ENCODE data around the gene IGFBPL1.
"Not testable (repeated sequence)": the region's sequence is repeated elsewhere in the genome, so short reads cannot be mapped to it uniquely, and the experiment has no call there.

Gene IGFBPL1

DNA sequence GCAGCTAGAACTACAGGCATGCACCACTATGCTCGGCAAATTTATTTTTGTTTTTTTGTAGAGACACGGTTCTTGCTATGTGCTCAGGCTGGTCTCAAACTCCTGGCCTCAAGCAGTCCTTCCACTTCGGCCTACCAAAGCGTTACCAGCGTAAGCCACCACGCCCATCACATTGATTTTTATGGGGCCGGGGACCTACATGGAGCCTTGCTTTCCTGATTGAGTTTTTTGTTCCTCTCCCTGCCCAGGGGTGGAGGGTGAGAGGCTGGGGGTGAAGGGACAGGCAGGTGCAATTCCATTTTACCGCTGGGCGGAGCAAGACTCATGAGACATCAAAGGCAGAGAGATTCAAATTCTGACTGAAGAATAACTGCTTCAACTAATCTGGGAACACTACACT lies 29.8 kb downstream of the IGFBPL1 start:
- DNase-seq: no peak

DNA sequence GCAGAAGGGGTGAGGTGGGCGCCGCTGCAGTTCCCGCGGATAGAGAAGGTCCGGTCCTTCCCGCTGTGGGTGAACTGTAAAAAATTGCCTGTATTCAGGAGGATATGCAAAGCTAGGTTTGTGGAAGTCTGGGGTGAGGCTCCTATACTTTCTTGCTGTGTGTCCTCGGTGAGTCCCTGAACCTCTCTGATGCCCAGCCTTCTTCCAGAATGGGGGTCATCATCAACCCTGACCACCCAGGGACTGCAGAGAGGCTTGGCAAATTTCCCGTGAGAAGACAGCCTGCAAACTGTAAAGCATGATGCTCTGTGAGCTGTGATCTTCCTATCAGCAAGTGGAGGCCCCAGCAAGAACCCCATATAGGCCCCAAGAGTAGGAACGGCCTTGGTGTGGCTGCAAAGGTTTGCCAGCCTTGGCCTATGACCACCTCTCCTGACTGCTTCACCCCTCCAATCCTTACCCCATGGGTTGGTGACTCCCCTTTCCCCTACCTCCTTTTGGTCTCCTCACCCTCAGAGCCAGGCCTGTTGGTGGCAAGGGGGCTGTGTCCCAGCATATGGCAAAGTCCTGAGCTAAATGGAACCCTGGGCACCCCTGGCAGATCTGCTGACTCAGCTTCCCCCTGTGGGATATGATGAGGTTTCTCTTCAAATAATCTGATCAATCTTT lies 31.0 kb downstream of the IGFBPL1 start:
- DNase-seq: no peak

DNA sequence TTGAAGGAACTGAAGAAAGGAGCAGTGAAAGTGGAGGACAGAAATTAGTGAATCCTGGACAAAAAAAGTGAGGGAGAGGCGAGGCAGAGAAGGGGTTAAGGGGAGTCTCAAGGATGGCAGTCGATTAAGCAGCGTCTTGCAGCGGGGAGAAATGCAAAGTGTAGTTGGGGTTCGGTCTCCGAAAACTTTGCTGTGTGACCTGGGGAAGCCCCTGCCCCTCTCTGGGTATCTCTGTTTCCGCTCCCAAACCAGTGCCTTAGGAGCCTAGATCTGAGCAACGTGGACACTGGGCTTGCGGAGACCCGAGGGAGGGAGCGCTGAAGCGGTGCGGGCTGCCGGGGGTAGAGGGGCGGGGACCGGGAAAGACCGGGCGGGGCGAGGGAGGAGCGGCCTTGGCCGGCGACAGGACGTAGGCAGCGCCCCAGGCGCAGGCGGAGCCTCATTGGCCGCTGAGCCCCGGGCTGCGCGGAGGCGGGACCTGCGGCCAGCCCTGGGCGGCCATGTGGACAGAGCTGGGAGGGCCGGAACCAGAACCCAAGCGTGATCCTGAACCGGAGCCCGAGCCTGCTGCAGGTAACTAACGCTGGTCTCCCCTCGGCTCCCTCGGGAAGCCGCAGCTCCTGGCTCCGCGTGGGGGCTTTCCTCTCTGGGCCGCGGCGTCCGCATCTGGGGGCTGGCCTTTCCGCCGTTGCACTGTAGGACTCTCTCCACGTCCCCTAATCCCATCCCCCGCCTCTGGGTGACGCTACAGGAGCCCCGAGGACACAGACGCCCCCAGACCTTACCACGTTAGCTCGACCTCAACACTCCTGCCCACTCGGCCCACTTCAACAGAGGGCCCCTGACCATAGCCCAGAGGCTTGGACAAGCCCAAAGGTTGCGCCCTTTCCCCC lies 31.8 kb downstream of the IGFBPL1 start, which contains the start of gene ALDH1B1:
Gene ALDH1B1 (plus strand): TSS at position 468 of the 893 bp plus-strand sequence. CDS start 3,047 bp downstream, outside the sequence.
- peak; percentile 55 for DNase-seq

DNA sequence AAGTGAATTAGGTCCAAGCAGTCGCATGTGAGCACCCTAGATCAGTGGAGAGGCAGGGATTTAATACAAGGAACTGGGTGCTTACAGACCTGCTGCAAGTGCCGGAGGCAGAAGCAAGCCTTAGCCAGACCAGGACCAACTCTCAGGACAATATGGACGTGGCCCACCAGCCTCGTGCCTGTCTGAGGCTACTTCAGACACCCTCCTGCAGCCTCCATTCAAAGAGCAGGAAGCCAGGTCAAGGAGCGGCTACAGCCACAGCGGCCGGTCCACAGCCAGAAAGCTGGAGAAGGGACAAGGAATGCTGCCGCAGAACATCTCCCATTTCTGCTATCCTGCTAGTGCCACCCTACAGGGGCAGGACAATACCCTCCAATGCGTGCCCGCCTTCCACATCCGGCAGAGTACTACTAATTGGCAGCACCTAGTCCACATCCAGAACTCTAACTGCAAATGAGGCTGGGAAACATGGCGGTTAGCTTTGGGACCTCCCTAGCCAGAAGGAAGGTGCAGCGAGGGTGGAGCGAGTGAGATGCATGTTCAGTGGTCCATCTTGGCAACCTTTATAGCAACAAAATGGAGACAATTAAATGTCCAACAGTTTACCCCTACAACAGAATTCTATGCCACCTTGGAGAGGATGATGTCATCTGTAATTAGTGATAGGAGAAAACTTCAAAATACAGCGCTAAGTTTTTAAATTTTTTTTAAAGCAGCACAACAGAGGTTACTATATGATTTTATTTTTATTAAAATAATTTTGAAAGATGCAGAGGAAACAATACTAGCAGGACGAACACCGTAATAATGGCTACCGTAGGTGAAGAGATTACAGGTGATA lies 32.8 kb downstream of the IGFBPL1 start:
- no peak for DNase-seq

DNA sequence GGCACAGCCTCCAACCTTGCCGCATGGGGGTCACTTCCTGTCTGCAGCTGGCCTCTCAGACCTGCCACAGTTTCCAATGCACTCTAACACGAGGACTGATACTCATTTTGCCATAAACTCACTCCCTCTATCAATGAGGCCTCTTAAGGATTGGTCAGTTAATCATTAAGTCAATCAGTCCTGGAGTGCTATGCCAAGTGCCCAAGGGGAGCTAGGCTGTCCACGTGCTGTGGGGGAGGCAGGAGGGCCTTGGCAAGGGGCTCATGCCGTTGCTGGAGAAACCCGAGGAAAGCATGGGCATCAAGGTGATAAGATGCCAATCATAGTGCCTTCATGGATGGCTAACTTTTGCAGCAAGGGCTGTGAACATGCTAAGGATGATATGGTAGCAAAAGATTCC lies 33.4 kb downstream of the IGFBPL1 start:
- no peak for DNase-seq

DNA sequence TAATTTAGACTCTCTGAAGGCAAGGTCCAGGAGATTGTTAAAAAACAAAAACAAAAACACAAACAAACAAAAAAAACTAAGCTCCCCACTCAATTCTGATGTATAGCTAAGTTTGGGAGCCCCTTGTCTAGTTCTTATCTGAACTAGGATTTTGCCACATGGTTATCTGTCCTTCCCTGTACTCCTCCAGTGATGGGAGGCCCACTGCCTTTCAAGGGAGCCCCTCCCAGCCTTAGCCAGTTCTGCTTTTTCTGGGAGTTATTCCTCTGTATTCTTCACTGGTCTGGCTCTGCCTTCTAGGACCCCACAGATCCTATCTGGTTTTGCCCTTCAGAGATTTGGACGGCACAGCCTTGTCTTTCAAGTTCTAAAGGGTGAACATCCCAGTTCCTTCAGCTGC lies 33.8 kb downstream of the IGFBPL1 start:
- DNase-seq: no peak

DNA sequence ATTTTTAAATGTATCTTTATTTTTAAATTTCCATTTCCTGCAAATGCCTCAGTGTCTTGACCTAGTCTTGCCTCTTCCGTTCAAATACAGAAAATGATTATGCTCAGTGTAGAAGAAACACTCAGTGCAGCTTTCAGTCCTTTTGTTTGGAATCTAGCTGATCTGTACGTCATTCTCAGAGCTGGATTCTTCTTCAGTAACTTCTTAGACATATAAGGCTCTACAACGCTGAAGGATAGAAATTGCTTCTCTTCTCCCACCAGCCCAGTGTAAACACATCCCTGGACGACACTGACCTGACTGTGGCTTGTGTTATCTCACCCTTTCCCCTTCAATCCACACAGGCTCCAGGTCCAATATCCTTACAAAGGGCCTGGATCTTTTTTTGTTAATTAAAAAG lies 34.9 kb downstream of the IGFBPL1 start:
- DNase-seq: no peak

DNA sequence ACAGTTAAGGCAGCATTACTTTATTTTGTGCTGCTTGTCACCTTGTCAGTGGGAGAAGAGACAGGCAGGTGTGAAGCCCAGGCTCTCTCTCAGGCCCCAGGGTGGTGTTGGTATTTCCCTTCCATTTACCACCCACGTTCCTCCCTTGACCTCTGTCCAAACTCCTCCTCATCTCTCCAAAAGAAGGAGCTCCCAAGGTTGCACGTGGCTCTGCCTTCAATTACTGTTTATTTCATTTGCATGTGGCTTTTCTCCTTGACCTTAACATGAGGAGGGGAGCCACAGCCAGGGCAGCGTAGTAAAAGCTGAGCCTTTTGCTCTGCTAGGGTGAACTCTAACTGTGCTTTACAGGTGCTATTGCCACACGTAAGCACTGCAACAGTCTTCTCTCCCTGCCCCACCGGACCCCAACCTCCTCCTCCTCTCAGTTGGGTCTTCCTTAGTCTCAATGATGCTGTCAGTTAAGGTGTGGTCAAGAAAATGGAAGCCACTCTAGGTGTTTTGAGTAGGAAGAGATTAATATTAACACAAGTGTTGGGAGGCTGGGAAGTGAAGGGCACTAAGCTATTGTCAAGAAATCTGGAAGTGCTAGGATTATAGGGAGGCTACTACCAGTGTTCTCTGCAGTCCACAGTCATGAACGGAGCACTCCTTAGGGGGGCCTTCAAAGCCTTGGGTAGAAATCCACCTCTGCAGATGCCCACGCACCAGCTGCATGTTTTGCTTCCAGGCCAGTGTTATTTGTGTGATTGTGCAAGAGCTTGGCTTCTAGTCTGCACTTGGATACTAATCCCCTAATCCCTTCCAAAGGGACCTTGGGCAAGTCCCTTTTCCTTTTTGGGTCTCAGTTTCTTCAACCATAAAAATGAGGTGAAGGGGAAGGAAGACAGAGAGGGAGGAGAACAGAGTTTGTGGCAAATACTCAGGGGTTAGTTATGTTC lies 35.7 kb downstream of the IGFBPL1 start:
- no peak for DNase-seq

DNA sequence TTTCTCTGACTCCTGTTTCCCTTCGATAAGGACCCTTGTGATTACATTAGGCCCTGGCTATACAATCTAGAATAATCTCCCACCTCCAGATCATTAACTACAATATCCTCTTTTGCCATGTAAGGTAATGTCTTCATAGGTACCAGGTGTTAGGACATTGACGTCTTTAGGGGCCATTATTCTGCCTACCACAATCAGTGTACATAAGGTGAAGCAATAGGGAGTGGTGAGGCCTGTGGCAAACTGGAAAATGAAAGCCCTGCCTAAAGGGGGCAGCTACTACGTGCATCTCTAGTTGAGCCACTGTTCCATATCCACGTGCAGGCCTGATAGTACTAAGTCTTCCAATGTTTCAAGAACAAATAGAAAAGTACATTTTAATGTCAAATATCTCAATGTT lies 36.5 kb downstream of the IGFBPL1 start:
- DNase-seq: no peak

DNA sequence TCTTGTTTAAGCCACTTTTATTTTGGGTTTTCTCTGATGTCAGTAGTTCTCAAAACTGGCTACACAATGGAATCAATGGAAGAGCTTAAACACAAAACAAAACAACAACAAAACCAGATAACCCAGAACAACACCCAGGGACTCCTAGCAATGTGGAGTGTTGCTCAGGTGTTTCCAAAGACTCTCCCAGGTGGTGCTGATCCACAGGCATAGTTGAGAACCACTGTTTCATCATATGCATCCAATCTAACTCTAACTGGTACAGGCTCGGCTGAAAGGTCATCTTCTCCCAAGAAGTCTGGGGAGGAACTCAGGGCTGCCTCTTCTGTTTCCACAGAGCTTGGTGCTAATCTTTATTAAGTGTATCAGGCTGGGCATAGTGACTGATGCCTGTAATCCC lies 37.2 kb downstream of the IGFBPL1 start:
- DNase-seq: no peak

DNA sequence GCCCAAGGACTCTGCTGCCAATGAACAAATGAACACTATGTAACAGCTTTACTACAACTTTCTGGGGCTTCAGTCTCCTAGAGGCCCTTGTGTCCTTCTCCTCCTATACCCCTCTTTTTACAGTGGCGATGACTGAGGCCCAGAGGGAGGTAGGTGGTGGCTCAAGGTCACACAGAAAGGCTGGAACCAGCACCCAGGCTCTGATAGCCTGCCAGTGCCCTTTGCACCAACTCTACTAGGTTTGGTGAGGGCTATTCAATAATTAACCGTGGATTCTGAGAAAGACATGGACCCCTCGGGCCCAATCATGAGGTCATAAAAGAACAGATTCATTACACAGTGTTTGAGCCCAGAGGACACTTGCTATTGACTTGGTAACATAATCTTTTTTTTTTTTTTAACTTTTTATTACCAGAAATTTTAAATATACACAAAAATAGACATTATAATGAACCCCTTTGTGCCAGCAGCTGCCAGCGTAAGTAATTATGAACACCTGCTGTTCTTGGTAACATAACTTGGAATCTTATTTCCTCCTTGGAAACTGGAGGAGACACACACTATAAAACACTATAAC lies 37.8 kb downstream of the IGFBPL1 start:
- no peak for DNase-seq

DNA sequence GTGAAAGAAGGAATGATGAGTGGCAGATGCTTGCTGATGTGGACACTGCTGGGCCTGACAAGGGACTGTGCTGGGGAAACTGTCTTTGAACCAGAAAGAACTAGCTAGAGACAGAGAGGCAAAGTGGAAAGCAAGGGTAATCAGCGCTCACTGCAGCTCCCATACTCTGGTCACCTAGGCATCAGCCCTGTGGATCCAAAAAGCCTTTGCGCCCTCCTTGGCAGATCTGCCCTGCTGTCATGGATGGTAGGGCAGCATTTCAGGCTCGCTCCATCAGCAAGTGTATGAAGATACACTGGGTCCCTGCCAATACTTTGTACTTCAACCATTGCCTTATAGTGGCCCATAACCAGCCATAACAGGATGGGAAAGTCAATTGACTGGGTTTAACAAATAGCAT lies 38.4 kb downstream of the IGFBPL1 start:
- no peak for DNase-seq

DNA sequence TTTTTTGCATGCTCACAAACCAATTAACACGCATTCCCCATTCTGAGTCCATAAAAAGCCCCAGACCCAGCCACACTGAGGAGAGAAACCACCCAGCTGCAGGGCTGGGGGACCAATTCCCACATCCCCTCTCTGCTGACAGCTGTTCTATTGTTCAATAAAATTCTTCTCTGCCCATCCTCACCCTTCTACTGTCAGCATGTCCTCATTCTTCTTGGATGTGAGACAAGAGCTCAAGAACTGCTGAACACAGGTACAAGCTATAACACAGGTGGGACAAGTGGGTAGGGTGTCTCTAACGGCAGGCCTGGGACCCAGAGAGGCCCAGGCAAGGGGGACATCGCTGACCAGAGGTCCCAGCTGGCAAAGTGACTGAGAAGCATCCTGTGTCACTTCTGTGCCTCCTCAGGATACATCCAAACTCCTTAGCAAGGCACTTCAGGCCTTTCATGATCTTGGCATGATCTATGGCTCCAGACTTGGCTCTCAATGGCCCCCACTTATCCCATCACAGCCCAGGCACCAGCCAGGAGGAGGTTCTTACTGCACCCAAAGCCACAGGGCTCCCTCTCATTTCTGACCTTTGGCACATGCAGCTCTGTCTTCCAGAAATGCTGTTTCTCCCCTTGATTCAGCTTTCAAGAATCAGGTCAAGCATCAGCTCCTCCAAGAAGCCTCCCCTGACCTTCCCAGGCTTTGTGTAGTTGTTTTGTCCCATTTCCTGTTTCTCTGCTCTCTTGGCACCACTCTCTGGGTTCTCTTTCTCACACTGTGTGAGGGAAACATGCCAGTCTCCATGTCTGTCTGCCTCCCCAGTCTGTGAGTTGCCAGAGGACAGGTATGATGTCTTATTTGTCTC lies 39.0 kb downstream of the IGFBPL1 start:
- no peak for DNase-seq

DNA sequence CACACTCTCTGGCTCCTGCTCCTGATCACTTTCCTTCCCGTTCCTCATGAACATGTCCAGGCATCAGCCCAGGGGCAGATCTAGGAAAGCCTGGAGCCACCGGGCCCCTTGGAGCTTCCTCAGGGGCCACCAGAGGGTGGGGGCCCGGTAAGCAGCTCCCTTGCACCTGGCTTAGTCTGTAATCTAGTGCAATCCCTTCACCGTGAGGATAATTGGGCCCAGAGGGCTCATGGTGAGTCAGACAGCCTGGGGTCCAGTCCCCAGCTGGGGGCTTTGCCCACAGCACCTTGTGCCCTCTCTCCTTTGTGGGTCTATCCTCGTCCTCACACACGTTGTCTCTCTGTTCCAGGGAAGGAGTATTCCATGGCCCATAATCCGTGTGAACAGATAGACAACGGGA lies 42.1 kb downstream of the IGFBPL1 start:
- no peak for DNase-seq

DNA sequence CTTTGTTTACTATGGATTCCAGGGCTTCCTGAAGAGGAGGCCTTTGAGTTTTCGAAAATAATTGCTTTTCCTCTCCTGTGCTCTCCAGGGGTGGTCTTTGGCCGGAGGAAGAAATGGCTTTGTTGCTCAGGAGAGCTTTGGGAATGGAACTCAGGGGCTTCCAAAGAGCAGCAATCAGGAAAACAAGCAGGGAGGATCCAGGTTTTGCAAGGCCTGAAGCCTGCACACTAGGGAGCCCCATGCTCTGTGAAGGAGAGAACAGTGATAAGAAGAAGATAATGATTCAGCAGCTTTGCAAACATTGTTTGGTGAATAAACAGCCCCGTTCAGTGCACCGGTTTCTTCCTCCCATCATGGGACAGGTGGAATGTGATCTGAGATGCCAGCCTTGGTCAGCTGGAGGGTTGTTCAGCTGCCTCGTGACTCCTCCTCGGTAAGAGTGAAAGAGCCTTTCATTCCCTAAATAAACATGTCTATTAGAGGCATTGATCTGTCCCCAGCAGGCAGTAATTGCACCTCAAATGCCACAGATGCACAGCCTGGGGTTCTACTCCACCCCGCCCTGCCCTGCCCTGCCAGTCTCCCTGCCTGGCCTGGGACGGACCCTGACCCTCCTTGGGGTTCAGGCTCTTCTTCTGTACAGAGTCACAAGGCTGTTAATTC lies 43.3 kb downstream of the IGFBPL1 start:
- peak; percentile 65 for DNase-seq

DNA sequence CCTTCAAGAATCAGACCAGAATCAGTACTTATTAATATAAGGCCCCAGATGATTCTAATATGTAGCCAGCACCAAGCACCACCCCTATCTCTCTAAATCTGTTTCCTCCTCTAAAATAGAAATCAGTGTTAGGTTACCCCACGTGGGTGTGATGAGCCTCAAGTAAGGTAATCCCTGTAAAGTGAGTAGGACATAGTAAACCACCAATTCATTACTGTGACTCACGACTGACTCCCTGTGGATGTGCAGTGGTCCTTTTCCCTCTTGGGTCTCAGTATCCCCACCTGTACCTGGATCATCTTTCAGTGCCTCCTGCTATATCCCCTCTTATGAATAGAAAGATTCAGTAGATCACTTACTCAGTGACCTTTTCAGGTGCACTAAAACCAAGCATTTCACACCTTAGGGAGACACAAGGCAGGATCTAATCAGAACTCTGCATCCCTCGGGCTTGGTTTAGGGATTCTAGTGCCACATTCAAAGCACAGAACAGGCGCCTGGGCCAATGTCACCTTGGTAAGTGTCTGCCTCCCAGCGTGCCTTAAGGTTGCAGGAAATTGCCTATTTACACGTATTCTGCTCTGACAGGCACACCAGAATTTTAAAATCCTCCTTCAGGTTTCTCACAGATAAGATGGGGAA lies 43.9 kb downstream of the IGFBPL1 start:
- DNase-seq: no peak

DNA sequence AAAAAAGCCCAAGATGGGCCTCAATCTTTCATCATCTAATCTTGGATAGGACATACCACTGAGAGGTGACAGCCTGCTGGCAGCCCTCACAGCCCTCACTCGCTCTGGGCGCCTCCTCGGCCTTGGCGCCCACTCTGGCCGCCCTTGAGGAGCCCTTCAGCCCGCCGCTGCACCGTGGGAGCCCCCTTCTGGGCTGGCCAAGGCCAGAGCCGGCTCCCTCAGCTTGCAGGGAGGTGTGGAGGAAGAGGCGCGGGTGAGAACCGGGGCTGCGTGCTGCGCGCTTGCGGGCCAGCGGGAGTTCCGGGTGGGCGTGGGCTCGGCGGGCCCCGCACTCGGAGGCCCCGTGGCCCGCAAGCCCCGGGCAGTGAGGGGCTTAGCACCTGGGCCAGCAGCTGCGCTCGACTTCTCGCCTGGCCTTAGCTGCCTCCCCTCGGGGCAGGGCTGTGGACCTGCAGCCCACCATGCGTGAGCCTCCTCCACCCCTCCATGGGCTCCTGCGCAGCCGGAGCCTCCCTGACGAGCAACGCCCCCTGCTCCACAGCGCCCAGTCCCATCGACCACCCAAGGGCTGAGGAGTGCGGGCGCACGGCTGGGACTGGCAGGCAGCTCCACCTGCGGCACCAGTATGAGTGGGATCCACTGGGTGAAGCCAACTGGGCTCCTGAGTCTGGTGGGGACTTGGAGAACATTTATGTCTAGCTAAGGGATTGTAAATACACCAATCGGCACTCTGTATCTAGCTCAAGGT lies 46.7 kb downstream of the IGFBPL1 start:
- DNase-seq: not testable (repeated sequence)

DNA sequence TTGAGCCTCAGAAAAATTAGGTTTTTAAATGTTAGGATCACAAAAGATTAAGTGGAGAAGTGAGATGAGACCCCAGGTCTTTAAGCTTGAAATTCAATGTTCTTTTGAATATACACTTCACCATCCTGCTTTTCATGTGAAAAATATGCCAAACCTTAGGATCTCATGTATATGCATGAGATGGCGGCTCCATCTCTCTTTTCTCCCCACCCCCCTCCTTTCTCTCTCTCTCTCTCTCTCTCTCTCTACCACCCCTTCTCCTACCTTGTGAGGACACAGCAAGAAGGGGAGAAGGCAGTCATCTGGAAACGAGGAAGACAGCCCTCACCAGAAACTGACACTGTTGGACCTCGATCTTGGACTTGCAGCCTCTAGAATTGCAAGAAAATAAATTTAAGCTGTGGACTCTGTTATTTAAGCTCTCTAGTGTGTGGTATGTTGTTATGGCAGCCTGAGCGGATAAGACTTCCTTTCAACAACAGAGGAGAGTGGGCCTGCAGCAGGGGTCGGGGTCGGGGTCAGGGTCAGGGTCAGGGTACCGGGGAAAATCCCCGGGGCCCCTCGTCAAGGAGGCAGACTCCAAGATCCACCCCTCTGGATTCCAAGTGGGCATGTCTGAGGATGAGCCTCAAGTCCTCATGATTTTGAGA lies 48.1 kb downstream of the IGFBPL1 start:
- DNase-seq: no peak

Data from DMS153 (cell line).